Measurements from ENCODE around the gene PLA2G4F. TPM values are rescaled to one million over a fixed set of nuclear protein-coding genes. Genes with fewer than 3 reads are reported as not detected.

The PLA2G4F gene
- polyA plus RNA-seq, 2 donors, result 12.9 to 21.8 TPM

- Histone ChIP-seq H3K27me3 (ENCODE audit: control insufficient read depth in 1 of 2, insufficient read depth in 2 of 2, low read length in 2 of 2) (no peaks in the 10 kb centered on the region), H3K27ac (ENCODE audit: low read depth in 2 of 2, low read length in 1 of 2) (peak overlapping the region; percentile 1 to 38), H3K4me3 (ENCODE audit: low read depth in 1 of 2, low read length in 2 of 2) (no peak overlapping the region), H3K36me3 (ENCODE audit: control insufficient read depth in 2 of 2, insufficient read depth in 2 of 2, low read length in 1 of 2) (no peaks in the 10 kb centered on the region), H3K4me1 (ENCODE audit: control insufficient read depth in 2 of 2, insufficient read depth in 2 of 2, low read length in 1 of 2) (no peaks in the 10 kb centered on the region), H3K9me3 (ENCODE audit: control insufficient read depth in 2 of 2, insufficient read depth in 1 of 2, low read depth in 1 of 2, low read length in 1 of 2) (no peaks in the 10 kb centered on the region)
- 18 to 19% methylated on average over 7 of the region's 7 CpGs for WGBS, 2 donors
Measured at GRCh38 chr15:42107473-42107872, 49.0 kb downstream of the PLA2G4F start.

- Histone ChIP-seq H3K36me3 (ENCODE audit: control insufficient read depth in 2 of 2, insufficient read depth in 2 of 2, low read length in 1 of 2) (no peaks in the 10 kb centered on the region), H3K4me1 (ENCODE audit: control insufficient read depth in 2 of 2, insufficient read depth in 2 of 2, low read length in 1 of 2) (no peaks in the 10 kb centered on the region), H3K4me3 (ENCODE audit: low read depth in 1 of 2, low read length in 2 of 2) (no peak overlapping the region), H3K9me3 (ENCODE audit: control insufficient read depth in 2 of 2, insufficient read depth in 1 of 2, low read depth in 1 of 2, low read length in 1 of 2) (no peaks in the 10 kb centered on the region), H3K27ac (ENCODE audit: low read depth in 2 of 2, low read length in 1 of 2) (no peak overlapping the region), H3K27me3 (ENCODE audit: control insufficient read depth in 1 of 2, insufficient read depth in 2 of 2, low read length in 2 of 2) (no peaks in the 10 kb centered on the region)
- WGBS, 2 donors, result 61 to 79% methylated on average over 5 of the region's 5 CpGs
Measured at GRCh38 chr15:42106288-42106687, 50.1 kb downstream of the PLA2G4F start.

GRCh38 chr15:42104095-42104891 is 52.1 kb downstream of the PLA2G4F start:
- peaks cover 0 to 6% of the 10 kb centered on the region in 2 donors for H3K4me1 ChIP-seq (ENCODE audit: control insufficient read depth in 2 of 2, insufficient read depth in 2 of 2, low read length in 1 of 2)
- H3K4me3 ChIP-seq (ENCODE audit: low read depth in 1 of 2, low read length in 2 of 2), result no peak overlapping the region
- H3K36me3 ChIP-seq (ENCODE audit: control insufficient read depth in 2 of 2, insufficient read depth in 2 of 2, low read length in 1 of 2), result no peaks in the 10 kb centered on the region
- no peaks in the 10 kb centered on the region for H3K9me3 ChIP-seq (ENCODE audit: control insufficient read depth in 2 of 2, insufficient read depth in 1 of 2, low read depth in 1 of 2, low read length in 1 of 2)
- H3K27ac ChIP-seq (ENCODE audit: low read depth in 2 of 2, low read length in 1 of 2), result no peak overlapping the region
- no peaks in the 10 kb centered on the region for H3K27me3 ChIP-seq (ENCODE audit: control insufficient read depth in 1 of 2, insufficient read depth in 2 of 2, low read length in 2 of 2)
- WGBS, 2 donors, result 89 to 94% methylated on average over 11 of the region's 11 CpGs

GRCh38 chr15:42102646-42103235 is 53.7 kb downstream of the PLA2G4F start:
- WGBS, 2 donors, result 62 to 78% methylated on average over 6 of the region's 6 CpGs
- no peaks in the 10 kb centered on the region for H3K36me3 ChIP-seq (ENCODE audit: control insufficient read depth in 2 of 2, insufficient read depth in 2 of 2, low read length in 1 of 2)
- H3K27ac ChIP-seq (ENCODE audit: low read depth in 2 of 2, low read length in 1 of 2), result no peak overlapping the region
- peaks cover 0 to 6% of the 10 kb centered on the region in 2 donors for H3K4me1 ChIP-seq (ENCODE audit: control insufficient read depth in 2 of 2, insufficient read depth in 2 of 2, low read length in 1 of 2)
- H3K4me3 ChIP-seq (ENCODE audit: low read depth in 1 of 2, low read length in 2 of 2), result no peak overlapping the region
- H3K9me3 ChIP-seq (ENCODE audit: control insufficient read depth in 2 of 2, insufficient read depth in 1 of 2, low read depth in 1 of 2, low read length in 1 of 2), result no peaks in the 10 kb centered on the region
- H3K27me3 ChIP-seq (ENCODE audit: control insufficient read depth in 1 of 2, insufficient read depth in 2 of 2, low read length in 2 of 2), result no peaks in the 10 kb centered on the region

GRCh38 chr15:42101861-42102260 is 54.6 kb downstream of the PLA2G4F start:
- no peaks in the 10 kb centered on the region for H3K27me3 ChIP-seq (ENCODE audit: control insufficient read depth in 1 of 2, insufficient read depth in 2 of 2, low read length in 2 of 2)

GRCh38 chr15:42100021-42100800 is 56.2 kb downstream of the PLA2G4F start:
- Histone ChIP-seq H3K9me3 (ENCODE audit: control insufficient read depth in 2 of 2, insufficient read depth in 1 of 2, low read depth in 1 of 2, low read length in 1 of 2) (no peaks in the 10 kb centered on the region), H3K4me3 (ENCODE audit: low read depth in 1 of 2, low read length in 2 of 2) (no peak overlapping the region), H3K36me3 (ENCODE audit: control insufficient read depth in 2 of 2, insufficient read depth in 2 of 2, low read length in 1 of 2) (no peaks in the 10 kb centered on the region), H3K27ac (ENCODE audit: low read depth in 2 of 2, low read length in 1 of 2) (peak overlapping the region in 1 of 2 donors; percentile 72), H3K27me3 (ENCODE audit: control insufficient read depth in 1 of 2, insufficient read depth in 2 of 2, low read length in 2 of 2) (no peaks in the 10 kb centered on the region), H3K4me1 (ENCODE audit: control insufficient read depth in 2 of 2, insufficient read depth in 2 of 2, low read length in 1 of 2) (peaks cover 0 to 6% of the 10 kb centered on the region in 2 donors)
- WGBS, 2 donors, result 71 to 75% methylated on average over 8 of the region's 8 CpGs

More at GRCh38 chr15:42101861-42102260, 54.6 kb downstream of the PLA2G4F start:
- no peak overlapping the region for H3K4me3 ChIP-seq (ENCODE audit: low read depth in 1 of 2, low read length in 2 of 2)
- no peaks in the 10 kb centered on the region for H3K9me3 ChIP-seq (ENCODE audit: control insufficient read depth in 2 of 2, insufficient read depth in 1 of 2, low read depth in 1 of 2, low read length in 1 of 2)
- H3K27ac ChIP-seq (ENCODE audit: low read depth in 2 of 2, low read length in 1 of 2), result no peak overlapping the region
- no peaks in the 10 kb centered on the region for H3K36me3 ChIP-seq (ENCODE audit: control insufficient read depth in 2 of 2, insufficient read depth in 2 of 2, low read length in 1 of 2)
- peaks cover 0 to 6% of the 10 kb centered on the region in 2 donors for H3K4me1 ChIP-seq (ENCODE audit: control insufficient read depth in 2 of 2, insufficient read depth in 2 of 2, low read length in 1 of 2)
- whole genome bisulfite sequencing, 2 donors, result 77 to 79% methylated on average over 1 of the region's 1 CpG

GRCh38 chr15:42097018-42097417 is 59.4 kb downstream of the PLA2G4F start:
- no peaks in the 10 kb centered on the region for H3K36me3 ChIP-seq (ENCODE audit: control insufficient read depth in 2 of 2, insufficient read depth in 2 of 2, low read length in 1 of 2)
- 91% methylated on average over 5 of the region's 5 CpGs for WGBS, 2 donors
- H3K9me3 ChIP-seq (ENCODE audit: control insufficient read depth in 2 of 2, insufficient read depth in 1 of 2, low read depth in 1 of 2, low read length in 1 of 2), result no peaks in the 10 kb centered on the region
- H3K27me3 ChIP-seq (ENCODE audit: control insufficient read depth in 1 of 2, insufficient read depth in 2 of 2, low read length in 2 of 2), result no peaks in the 10 kb centered on the region
- no peak overlapping the region for H3K27ac ChIP-seq (ENCODE audit: low read depth in 2 of 2, low read length in 1 of 2)
- peaks cover 0 to 28% of the 10 kb centered on the region in 2 donors for H3K4me1 ChIP-seq (ENCODE audit: control insufficient read depth in 2 of 2, insufficient read depth in 2 of 2, low read length in 1 of 2)
- H3K4me3 ChIP-seq (ENCODE audit: low read depth in 1 of 2, low read length in 2 of 2), result no peak overlapping the region

- 48 to 60% methylated on average over 6 of the region's 6 CpGs for WGBS, 2 donors
Measured at GRCh38 chr15:42094512-42094963, 61.9 kb downstream of the PLA2G4F start, which contains the start of gene PLA2G4D. TSS of gene PLA2G4D (minus strand) at chr15:42094562. CDS start at chr15:42094459, 103 bp downstream.

GRCh38 chr15:42093966-42094365 is 62.5 kb downstream of the PLA2G4F start:
- H3K27me3 ChIP-seq (ENCODE audit: control insufficient read depth in 1 of 2, insufficient read depth in 2 of 2, low read length in 2 of 2), result no peaks in the 10 kb centered on the region
- H3K4me1 ChIP-seq (ENCODE audit: control insufficient read depth in 2 of 2, insufficient read depth in 2 of 2, low read length in 1 of 2), result peaks cover 0 to 22% of the 10 kb centered on the region in 2 donors
- H3K9me3 ChIP-seq (ENCODE audit: control insufficient read depth in 2 of 2, insufficient read depth in 1 of 2, low read depth in 1 of 2, low read length in 1 of 2), result no peaks in the 10 kb centered on the region
- 70 to 72% methylated on average over 7 of the region's 7 CpGs for WGBS, 2 donors
- no peak overlapping the region for H3K4me3 ChIP-seq (ENCODE audit: low read depth in 1 of 2, low read length in 2 of 2)
- H3K36me3 ChIP-seq (ENCODE audit: control insufficient read depth in 2 of 2, insufficient read depth in 2 of 2, low read length in 1 of 2), result no peaks in the 10 kb centered on the region
- no peak overlapping the region for H3K27ac ChIP-seq (ENCODE audit: low read depth in 2 of 2, low read length in 1 of 2)

More at GRCh38 chr15:42094512-42094963, 61.9 kb downstream of the PLA2G4F start, which contains the start of gene PLA2G4D:
- H3K9me3 ChIP-seq (ENCODE audit: control insufficient read depth in 2 of 2, insufficient read depth in 1 of 2, low read depth in 1 of 2, low read length in 1 of 2), result no peaks in the 10 kb centered on the region
- no peaks in the 10 kb centered on the region for H3K36me3 ChIP-seq (ENCODE audit: control insufficient read depth in 2 of 2, insufficient read depth in 2 of 2, low read length in 1 of 2)
- H3K27ac ChIP-seq (ENCODE audit: low read depth in 2 of 2, low read length in 1 of 2), result no peak within 1 kb of the TSS
- H3K27me3 ChIP-seq (ENCODE audit: control insufficient read depth in 1 of 2, insufficient read depth in 2 of 2, low read length in 2 of 2), result no peaks in the 10 kb centered on the region
- no peak within 1 kb of the TSS for H3K4me3 ChIP-seq (ENCODE audit: low read depth in 1 of 2, low read length in 2 of 2)
- peaks cover 0 to 22% of the 10 kb centered on the region in 2 donors for H3K4me1 ChIP-seq (ENCODE audit: control insufficient read depth in 2 of 2, insufficient read depth in 2 of 2, low read length in 1 of 2)
